ENCODE results near the gene AKAP3. TPM values are rescaled to one million over a fixed set of nuclear protein-coding genes. Genes with fewer than 3 reads are reported as not detected.

Gene AKAP3
- total and polyA plus RNA-seq, 2 of the 8 experiments (the other 6 are each of a cell fraction or from before 2014, with no cell fraction given), result 0.54 to 1.0 TPM

GRCh38 chr12:4648104-4648500 is 749 bp downstream of the AKAP3 start (continued):
- no peak for TF ChIP-seq KDM1A (IDR thresholded peaks at IDR 0.05; ENCODE audit: borderline replicate concordance, low read length)
- TF ChIP-seq CBX8 (IDR thresholded peaks at IDR 0.05; ENCODE audit: borderline replicate concordance, low read depth, low read length), result no peak
- TF ChIP-seq MAFK (IDR thresholded peaks at IDR 0.05; ENCODE audit: low read depth, low read length), result no peak
- TF ChIP-seq RAD21 (IDR thresholded peaks at IDR 0.05 in 1 of 2, conservative IDR thresholded peaks at IDR 0.05 in 1 of 2; ENCODE audit: low read depth in 2 of 2, low read length in 2 of 2), result no peak
- no peak for TF ChIP-seq HDAC6 (IDR thresholded peaks at IDR 0.05; ENCODE audit: low read depth, low read length)
- TF ChIP-seq KDM5A (IDR thresholded peaks at IDR 0.05; ENCODE audit: low read length), result no peak
- no peak for TF ChIP-seq POLR2A (IDR thresholded peaks at IDR 0.05; ENCODE audit: control extremely low read depth in 1 of 2, low read depth in 2 of 2, low read length in 2 of 2)
